Natural killer cell (primary cell): ENCODE results near the gene PANX2. TPM values are rescaled to one million over a fixed set of nuclear protein-coding genes. Genes with fewer than 3 reads are reported as not detected.

ENCODE experiments used
- ATAC-seq, 3 donors: fragments of 150-1000 bp in 2 of 3; fragments of 200-7000 bp in 1 of 3; cut with Tn5 transposase; 1 replicate in 1 of 3; 2 replicates in 2 of 3; pipeline ENCODE4 v1.10.0; 2021; ENCODE audit warnings: mild to moderate bottlenecking in 2 of 3, moderate library complexity in 2 of 3
- DNase-seq, 2 donors: peaks; one replicate each; pipeline versions ENCODE4 v3.0.0 to v3.0.0-alpha.2; 2013 to 2021; ENCODE audit warnings: mixed read lengths in 1 of 2
- H3K27ac ChIP-seq: one replicate; pipeline ENCODE4 v1.5.1; 2013; ENCODE audit warnings: mild to moderate bottlenecking, low read length
- H3K27me3 ChIP-seq: one replicate; pipeline ENCODE4 v1.6.1; 2013; ENCODE audit warnings: low read length; ENCODE audit not compliant: control insufficient read depth, insufficient read depth
- H3K36me3 ChIP-seq: one replicate; pipeline ENCODE4 v1.6.1; 2013; ENCODE audit warnings: low read length; ENCODE audit not compliant: control insufficient read depth, insufficient read depth
- H3K4me1 ChIP-seq: one replicate; pipeline ENCODE4 v1.6.1; 2013; ENCODE audit warnings: low read length; ENCODE audit not compliant: control insufficient read depth, insufficient read depth
- H3K4me3 ChIP-seq: one replicate; pipeline ENCODE4 v1.5.1; 2013; ENCODE audit warnings: low read length
- H3K9me3 ChIP-seq: one replicate; pipeline ENCODE4 v1.6.1; 2013; ENCODE audit warnings: low read length; ENCODE audit not compliant: control insufficient read depth, insufficient read depth
- H3K27ac Mint-ChIP-seq, 2 donors: one replicate each; pipeline ENCODE4 v1.8.0; 2022; ENCODE audit warnings: mild to moderate bottlenecking in 2 of 2, mixed read lengths in 2 of 2, moderate library complexity in 1 of 2
- H3K27me3 Mint-ChIP-seq, 2 donors: one replicate each; pipeline ENCODE4 v1.8.0; 2022; ENCODE audit warnings: low read depth in 2 of 2, mixed read lengths in 2 of 2
- H3K36me3 Mint-ChIP-seq: one replicate; pipeline ENCODE4 v1.8.0; 2022; ENCODE audit warnings: mixed read lengths
- H3K4me1 Mint-ChIP-seq, 2 donors: one replicate each; pipeline ENCODE4 v1.8.0; 2022; ENCODE audit warnings: mixed read lengths in 2 of 2
- H3K4me3 Mint-ChIP-seq: one replicate; pipeline ENCODE4 v1.8.0; 2022; ENCODE audit warnings: mild to moderate bottlenecking, moderate library complexity, mixed read lengths
- H3K9me3 Mint-ChIP-seq, 2 donors: one replicate each; pipeline ENCODE4 v1.8.0; 2022; ENCODE audit warnings: mixed read lengths in 2 of 2
- CTCF ChIP-seq: fragments of 200-600 bp; IDR thresholded peaks from one replicate; pipeline ENCODE4 v1.8.0; 2022; ENCODE audit warnings: antibody characterized with exemption
- WGBS: methylation state at CpG from one replicate; pipeline ENCODE4 v1.1.7; 2013; ENCODE audit warnings: missing lambda C conversion rate; ENCODE audit not compliant: insufficient coverage; 5-methylcytosine and 5-hydroxymethylcytosine counted together
- intact Hi-C: fragments of 100-400 bp; cut with micrococcal nuclease; formaldehyde crosslinking; loops from one replicate; pipeline ENCODE4 v1.14.2; 2022
- total RNA-seq, 4 donors: library from RNA; stranded (reverse); fragments of 120-200 nt in 1 of 4; gene quantifications; one replicate each; pipeline versions ENCODE4 v1.2.3 to v1.2.4, GENCODE V29; 2013 to 2022

The PANX2 gene
- total RNA-seq, 3 donors from 2014 or later (not counting 1 experiment from before 2014, with no cell fraction given): 0.16 to 3.4 (median 0.27) TPM

GRCh38 chr22:50153056-50153755 is 17.3 kb upstream of the PANX2 start:
- intact Hi-C loops: no loop called here
- H3K27ac ChIP-seq: no peak overlapping the region
- H3K9me3 Mint-ChIP-seq: no peaks in the 10 kb centered on the region
- no peak for TF ChIP-seq CTCF
- H3K4me1 ChIP-seq: peaks cover 7% of the 10 kb centered on the region
- no peak for ATAC-seq
- H3K4me3 ChIP-seq: no peak overlapping the region
- WGBS: 92% methylated on average over 25 of the region's 25 CpGs
- peaks cover 0 to 8% of the 10 kb centered on the region in 2 donors for H3K27me3 Mint-ChIP-seq
- no peaks in the 10 kb centered on the region for H3K36me3 ChIP-seq
- peaks cover 0 to 4% of the 10 kb centered on the region in 2 donors for H3K4me1 Mint-ChIP-seq
- no peak overlapping the region for H3K27ac Mint-ChIP-seq
- no peak overlapping the region for H3K4me3 Mint-ChIP-seq
- H3K36me3 Mint-ChIP-seq: no peaks in the 10 kb centered on the region
- H3K27me3 ChIP-seq: no peaks in the 10 kb centered on the region
- no peaks in the 10 kb centered on the region for H3K9me3 ChIP-seq
- no peak for DNase-seq

- TF ChIP-seq CTCF: no peak
- Mint-ChIP-seq H3K36me3 (no peaks in the 10 kb centered on the region), H3K27me3 (peaks cover 0 to 8% of the 10 kb centered on the region in 2 donors)
These were observed 16.8 kb upstream of the PANX2 start for GRCh38 chr22:50153756-50154140.

GRCh38 chr22:50157709-50158375 is 12.7 kb upstream of the PANX2 start:
- Mint-ChIP-seq H3K27me3 (peaks cover 7 to 8% of the 10 kb centered on the region in 2 donors), H3K36me3 (no peaks in the 10 kb centered on the region), H3K27ac (no peak overlapping the region), H3K4me1 (no peaks in the 10 kb centered on the region), H3K4me3 (no peak overlapping the region), H3K9me3 (no peaks in the 10 kb centered on the region)
- H3K4me1 ChIP-seq: no peaks in the 10 kb centered on the region
- no peaks in the 10 kb centered on the region for H3K27me3 ChIP-seq
- no peak overlapping the region for H3K27ac ChIP-seq
- H3K4me3 ChIP-seq: no peak overlapping the region
- DNase-seq (no peak), ATAC-seq (no peak)
- intact Hi-C loops: no loop called here
- no peaks in the 10 kb centered on the region for H3K36me3 ChIP-seq
- TF ChIP-seq CTCF: no peak
- H3K9me3 ChIP-seq: no peaks in the 10 kb centered on the region
- 88% methylated on average over 21 of the region's 21 CpGs for WGBS

More at GRCh38 chr22:50153756-50154140, 16.8 kb upstream of the PANX2 start:
- H3K36me3 ChIP-seq: no peaks in the 10 kb centered on the region
- Mint-ChIP-seq H3K9me3 (no peaks in the 10 kb centered on the region), H3K4me1 (peaks cover 0 to 4% of the 10 kb centered on the region in 2 donors), H3K27ac (no peak overlapping the region), H3K4me3 (no peak overlapping the region)
- H3K4me3 ChIP-seq: no peak overlapping the region
- ATAC-seq: no peak
- intact Hi-C loops: no loop called here
- no peak overlapping the region for H3K27ac ChIP-seq
- no peaks in the 10 kb centered on the region for H3K27me3 ChIP-seq
- no peaks in the 10 kb centered on the region for H3K9me3 ChIP-seq
- DNase-seq: no peak
- WGBS: 92% methylated on average over 7 of the region's 7 CpGs
- H3K4me1 ChIP-seq: peaks cover 6% of the 10 kb centered on the region
